Activated CD8-positive, alpha-beta memory T cell treated with anti-CD3 and anti-CD28 coated beads for 24 hours (primary cell): Measurements from ENCODE around the gene AKR7A3.
A peak's percentile ranks its signal among the peaks of the same experiment; 100 is the strongest.
"Not testable (repeated sequence)": the region's sequence is repeated elsewhere in the genome, so short reads cannot be mapped to it uniquely, and the experiment has no call there.

Experiments used
- DNase-seq: peaks from one replicate; pipeline ENCODE4 v3.0.0-alpha.2; 2020

Gene AKR7A3

DNA sequence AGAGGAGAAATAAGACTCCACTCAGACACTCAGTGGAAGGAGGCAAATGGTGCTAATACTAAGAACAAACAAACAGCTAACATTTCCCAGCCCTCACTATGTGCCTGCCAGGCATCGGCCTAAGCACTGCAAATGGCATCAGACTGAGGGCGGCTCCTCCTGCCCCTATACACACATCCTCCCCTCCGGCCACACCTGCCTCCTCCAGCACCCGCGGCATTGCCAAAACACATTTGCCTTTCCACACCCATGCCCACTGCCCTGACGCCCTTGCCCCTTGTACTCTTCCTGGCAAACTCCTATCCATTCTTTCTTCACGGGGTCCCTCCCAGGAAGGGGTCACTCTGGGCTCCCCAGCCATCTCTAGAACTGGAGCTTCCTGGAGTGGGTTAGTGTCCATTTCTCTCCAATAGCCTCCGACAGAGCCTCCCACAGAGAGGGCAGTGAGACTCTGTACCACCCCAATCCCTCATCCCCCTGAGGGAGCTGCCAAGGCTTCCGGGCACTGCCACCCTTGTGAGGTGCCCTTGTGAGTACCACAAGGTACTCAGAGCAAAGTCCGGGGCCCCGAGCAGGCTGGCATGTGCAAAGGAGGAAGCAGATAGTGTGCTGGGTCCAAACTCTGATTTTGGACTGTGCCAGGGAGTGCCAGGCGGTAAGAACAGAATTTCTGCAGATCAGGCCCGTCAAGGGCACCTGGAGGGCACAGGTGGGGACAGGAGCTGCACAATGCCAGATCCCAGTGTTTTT, 959 bp downstream of the AKR7A3 start:
- no peak for DNase-seq

DNA sequence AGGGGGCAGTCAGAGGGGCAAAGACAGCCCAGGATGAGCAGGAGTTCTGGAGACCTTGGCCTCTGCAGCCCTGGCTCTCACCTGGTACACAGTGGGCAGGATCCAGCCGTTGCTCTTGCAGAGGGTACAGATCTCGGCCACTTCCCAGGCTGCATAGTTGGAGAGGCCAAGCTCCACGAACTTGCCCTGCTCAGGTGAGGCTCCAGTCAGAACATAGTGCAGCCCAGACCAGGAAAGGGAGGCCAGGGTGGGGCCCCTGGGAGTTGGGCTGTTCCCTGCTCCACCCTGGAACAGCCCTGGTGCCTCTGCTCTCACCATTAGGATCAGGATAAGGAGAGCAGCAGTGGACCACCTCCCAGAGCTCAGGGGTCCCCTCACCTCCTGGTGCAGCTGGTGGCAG, 2.8 kb downstream of the AKR7A3 start:
- not testable (repeated sequence) for DNase-seq

DNA sequence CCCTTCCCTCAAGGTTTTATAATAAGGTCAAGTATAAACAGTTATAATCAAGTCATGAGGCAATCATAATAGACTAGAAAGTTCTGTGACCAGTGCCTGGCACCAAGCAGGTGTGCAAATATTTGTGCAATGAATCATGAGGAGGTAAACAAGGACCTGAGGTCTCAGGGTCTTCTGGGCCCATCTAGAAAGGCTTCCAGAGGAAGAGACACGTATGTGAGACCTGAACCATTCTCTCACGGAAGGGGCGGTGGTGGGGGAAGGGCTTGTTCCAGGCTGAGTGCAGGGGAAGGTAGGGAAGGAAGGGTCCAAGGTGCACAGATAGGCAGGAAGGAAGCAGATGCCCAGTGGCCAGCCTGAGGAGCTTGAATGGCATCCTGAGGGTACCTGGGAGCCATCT, 3.2 kb downstream of the AKR7A3 start:
- not testable (repeated sequence) for DNase-seq

DNA sequence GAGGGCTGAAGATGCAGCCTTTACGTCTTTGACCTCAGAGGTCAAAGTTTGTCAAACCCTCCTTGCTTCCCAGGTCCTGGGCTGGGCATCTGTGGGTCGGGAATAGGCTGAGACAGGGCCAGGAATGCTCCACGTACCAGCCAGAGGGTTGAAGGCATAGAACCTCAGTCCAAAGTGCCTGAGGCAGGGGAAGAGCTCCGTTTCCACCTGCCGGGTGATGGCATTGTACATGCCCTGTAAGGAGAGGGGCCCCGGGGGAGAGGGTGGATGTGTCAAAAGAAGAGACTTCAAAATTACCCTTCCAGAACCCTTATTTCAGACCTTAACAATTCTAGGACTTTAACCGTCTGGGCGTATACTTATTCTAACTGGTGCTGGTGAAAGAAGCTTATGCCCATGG, 3.7 kb downstream of the AKR7A3 start:
- no peak for DNase-seq

- no peak for DNase-seq
Observed at GRCh38 chr1:19283891-19284290, 4.7 kb downstream of the AKR7A3 start.

- no peak for DNase-seq
Observed at GRCh38 chr1:19274636-19275035, 13.9 kb downstream of the AKR7A3 start.

DNA sequence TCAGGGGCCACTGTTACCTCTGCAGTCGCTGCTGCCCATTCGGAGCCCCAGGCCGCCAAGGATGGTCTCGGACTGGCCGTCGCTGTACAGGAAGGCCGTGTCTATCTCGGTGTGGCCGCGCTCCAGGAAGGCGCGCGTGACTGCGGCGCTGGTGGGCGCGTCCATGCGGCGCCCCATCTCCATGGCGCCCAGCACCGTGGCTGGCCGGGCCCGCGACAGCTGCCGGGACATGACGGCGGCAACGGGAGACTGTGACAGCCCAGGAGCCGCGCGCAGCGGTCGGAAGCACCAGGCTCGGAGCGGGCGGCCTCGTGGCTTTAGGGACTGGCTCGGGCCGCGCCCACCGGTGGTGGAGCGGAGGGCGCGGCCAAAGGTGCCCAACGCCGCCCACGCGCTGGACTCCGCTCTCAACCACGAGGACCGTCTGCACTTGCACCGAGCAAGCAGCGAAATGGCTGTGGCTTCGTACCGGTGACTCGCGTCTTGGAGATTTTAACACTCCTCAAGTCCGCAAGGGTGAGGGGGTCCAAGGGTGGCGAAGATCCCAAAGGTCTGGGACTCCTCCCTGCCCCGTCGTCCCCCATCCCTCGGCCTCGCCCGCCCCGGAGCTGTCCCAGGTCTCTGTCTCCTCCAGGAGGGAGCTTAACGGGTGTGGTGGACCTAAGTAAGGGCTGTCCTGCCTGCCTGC, 14.6 kb downstream of the AKR7A3 start:
- not testable (repeated sequence) for DNase-seq

DNA sequence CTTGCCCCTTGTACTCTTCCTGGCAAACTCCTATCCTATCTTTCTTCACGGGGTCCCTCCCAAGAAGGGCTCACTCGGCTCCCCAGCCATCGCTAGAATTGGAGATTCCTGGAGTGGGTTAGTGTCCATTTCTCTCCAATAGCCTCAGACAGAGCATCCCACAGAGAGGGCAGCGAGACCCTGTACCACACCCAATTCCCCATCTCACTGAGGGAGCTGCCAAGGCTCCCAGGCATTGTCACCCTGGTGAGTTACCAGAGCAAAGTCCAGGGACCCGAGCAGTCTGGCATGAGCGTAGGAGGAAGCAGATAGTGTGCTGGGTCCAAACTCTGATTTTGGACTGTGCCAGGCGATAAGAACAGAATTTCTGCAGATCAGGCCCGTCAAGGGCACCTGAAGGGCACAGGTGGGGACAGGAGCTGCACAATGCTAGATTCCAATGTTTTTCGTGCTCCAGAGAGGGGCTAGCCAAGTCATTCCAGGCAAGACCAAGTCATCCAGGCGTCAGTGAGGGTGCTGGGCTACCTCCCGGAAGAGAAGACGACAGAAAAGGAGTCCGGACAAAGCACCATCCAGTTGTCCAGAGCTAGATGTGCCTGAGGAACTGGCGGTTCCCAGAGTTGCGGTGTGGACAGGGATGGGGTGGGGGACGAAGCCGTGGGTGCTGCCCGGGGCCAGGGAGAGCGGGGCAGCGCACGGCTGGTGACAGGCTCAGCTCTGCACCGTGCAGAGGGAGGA, 15.3 kb downstream of the AKR7A3 start:
- no peak for DNase-seq

DNA sequence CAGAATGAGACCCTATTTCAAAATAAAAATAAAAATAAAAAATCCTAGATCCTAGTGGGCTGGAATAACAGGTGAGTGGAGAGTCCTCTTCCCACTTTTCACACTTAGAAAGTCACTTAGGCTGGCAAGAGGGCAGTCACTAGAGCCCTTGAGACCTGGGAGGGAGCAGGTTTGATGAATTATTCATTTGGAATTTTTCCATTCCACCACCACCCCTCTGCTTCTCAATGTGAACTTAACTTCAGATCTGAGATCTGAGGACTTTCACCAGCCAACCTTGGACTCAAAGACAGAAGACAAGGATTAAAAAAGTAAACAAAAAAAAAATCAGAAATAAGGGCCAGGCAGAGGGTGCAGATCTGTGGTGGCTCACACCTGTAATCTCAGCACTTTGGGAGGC, 16.5 kb downstream of the AKR7A3 start:
- DNase-seq: no peak

DNA sequence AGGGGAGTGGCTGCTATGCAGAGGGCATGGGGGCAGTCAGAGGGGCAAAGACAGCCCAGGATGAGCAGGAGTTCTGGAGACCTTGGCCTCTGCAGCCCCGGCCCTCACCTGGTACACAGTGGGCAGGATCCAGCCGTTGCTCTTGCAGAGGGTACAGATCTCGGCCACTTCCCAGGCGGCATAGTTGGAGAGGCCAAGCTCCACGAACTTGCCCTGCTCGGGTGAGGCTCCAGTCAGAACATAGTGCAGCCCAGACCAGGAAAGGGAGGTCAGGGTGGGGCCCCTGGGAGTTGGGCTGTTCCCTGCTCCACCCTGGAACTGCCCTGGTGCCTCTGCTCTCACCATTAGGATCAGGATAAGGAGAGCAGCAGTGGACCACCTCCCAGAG, 18.2 kb downstream of the AKR7A3 start:
- DNase-seq: not testable (repeated sequence)

GRCh38 chr1:19269427-19270342, 18.9 kb downstream of the AKR7A3 start:
- not testable (repeated sequence) for DNase-seq

DNA sequence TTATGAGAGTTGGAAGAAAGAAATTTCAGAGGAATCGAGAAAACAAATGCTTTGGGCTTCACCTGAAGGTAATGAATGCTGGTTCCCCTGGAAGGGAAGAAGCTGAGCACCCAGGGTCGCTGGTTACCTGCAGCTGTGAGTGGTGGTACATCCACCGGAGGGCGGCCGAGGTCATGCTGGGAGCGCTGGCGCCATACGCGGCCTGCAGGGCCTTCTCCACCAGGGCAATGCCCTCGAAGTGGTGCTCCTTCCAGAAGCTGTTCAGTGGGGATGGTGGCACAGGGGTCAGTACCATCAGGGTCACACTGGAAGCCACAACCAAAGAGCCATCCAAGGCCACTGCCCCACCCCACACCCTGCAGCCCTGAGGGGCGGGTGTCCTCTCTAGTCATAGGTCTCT, 20.1 kb downstream of the AKR7A3 start:
- no peak for DNase-seq

GRCh38 chr1:19262744-19263143, 25.8 kb downstream of the AKR7A3 start:
- no peak for DNase-seq

DNA sequence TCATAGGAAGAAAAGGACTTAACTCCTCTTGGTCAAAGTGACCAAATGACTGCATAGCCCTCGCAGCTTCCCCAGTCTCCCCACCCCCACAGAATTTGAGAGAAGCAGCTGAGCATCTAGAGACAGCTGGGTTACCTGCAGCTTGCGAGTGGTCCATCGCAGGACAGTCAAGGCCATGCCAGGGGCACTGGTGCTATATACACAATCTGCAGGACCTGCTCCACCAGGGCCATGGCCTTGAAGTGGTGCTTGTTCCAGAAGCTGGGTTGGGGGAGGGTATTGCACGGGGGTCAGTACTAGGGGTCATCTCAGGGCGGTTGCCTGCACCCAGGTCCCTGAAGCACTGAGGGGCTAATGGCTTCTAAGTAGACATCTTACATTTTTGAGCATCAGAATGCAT, 26.5 kb downstream of the AKR7A3 start:
- DNase-seq: peak; percentile 64

GRCh38 chr1:19260211-19261138, 28.1 kb downstream of the AKR7A3 start:
- no peak for DNase-seq

GRCh38 chr1:19258353-19258752, 30.2 kb downstream of the AKR7A3 start:
- no peak for DNase-seq

GRCh38 chr1:19257178-19257914, 31.2 kb downstream of the AKR7A3 start:
- DNase-seq: no peak

- not testable (repeated sequence) for DNase-seq
Observed at GRCh38 chr1:19256301-19256700, 32.3 kb downstream of the AKR7A3 start.

GRCh38 chr1:19255288-19255687, 33.3 kb downstream of the AKR7A3 start:
- no peak for DNase-seq

DNA sequence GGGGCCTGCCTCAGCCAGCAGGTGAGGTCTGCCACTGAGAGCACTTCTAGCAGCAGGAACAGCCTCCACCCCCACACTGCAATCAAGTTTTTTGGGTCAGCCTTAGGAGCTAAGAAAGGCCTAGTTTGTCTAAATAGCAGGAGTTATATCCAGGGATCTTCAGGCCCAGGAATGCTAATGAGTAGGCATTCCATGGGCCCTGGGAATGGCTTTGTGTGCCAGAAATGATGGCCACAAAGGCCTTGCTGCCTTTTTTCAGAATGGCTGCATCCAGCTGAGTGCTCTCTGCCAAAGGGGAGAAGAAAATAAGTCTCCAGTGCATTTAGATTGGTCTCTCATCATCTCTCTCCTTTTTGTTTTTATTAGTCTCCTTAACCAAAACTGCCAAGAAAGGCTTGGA, 34.2 kb downstream of the AKR7A3 start:
- DNase-seq: no peak
